Right lobe of liver (tissue), 4 donors: Measurements from ENCODE around the gene PRB4.
"Not testable (repeated sequence)": the region's sequence is repeated elsewhere in the genome, so short reads cannot be mapped to it uniquely, and the experiment has no call there.

ENCODE experiments used
- CTCF ChIP-seq, 4 donors: fragments of 200-600 bp in 3 of 4; fragments of 450-650 bp in 1 of 4; IDR thresholded peaks; one replicate each; pipeline versions ENCODE4 v1.5.1 to v1.8.0; 2016 to 2022; ENCODE audit warnings: antibody characterized with exemption in 4 of 4, mild to moderate bottlenecking in 2 of 4
- POLR2A ChIP-seq: fragments of 450-650 bp; IDR thresholded peaks from one replicate; pipeline ENCODE4 v1.6.1; 2017; ENCODE audit warnings: antibody characterized with exemption, mild to moderate bottlenecking
- donor health status: DM: no; HTN: no; CAD: no.
- donor health status: DM: no; HTN: no; CAD: no.
- donor health status: DM: no; HTN: yes; CAD: no.

GRCh38 chr12:11351736-11352135 lies 41.5 kb upstream of the PRB4 start:
- TF ChIP-seq CTCF (IDR thresholded peaks at IDR 0.05); POLR2A: not testable (repeated sequence)
